ENCODE results near the gene ARTN.
A peak's percentile ranks its signal among the peaks of the same experiment; 100 is the strongest.

The ARTN gene

DNA sequence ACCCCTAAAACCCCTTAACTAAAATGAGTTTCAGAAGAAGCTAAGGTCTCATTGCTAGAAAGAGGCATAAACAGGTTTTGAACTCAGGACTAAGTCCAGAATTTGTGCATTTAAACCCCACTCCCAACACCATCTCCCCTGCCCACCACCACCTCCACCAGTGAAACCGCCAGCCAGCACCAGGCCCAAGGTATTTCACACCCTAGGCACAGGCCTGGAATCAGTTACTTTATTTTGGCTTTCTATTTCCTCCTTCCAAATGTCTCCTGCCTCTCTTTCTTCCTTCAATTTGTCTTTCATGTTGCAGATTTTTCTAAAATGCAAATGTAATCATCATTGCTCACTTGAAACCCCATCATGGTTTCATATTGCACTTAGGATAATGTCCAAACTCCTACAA is 11.3 kb downstream of the ARTN start:
- H3K4me1 ChIP-seq (ENCODE audit: insufficient read depth, low read length, severe bottlenecking) = peaks cover 31% of the 10 kb centered on the region
- no peaks in the 10 kb centered on the region for H3K79me2 ChIP-seq (ENCODE audit: insufficient read depth, low read length)
- H2AFZ ChIP-seq (ENCODE audit: low read length) = no peak overlapping the region
- H3K27me3 ChIP-seq (ENCODE audit: insufficient read depth, low read length) = no peaks in the 10 kb centered on the region
- H3K9me3 ChIP-seq (ENCODE audit: low read length) = no peaks in the 10 kb centered on the region
- H3K4me2 ChIP-seq (ENCODE audit: low read length) = peak overlapping the region; percentile 14; the same call in 1 of the 2 replicates
- no peak overlapping the region for H3K27ac ChIP-seq (ENCODE audit: low read depth, low read length, poor library complexity, severe bottlenecking)
- no peaks in the 10 kb centered on the region for H4K20me1 ChIP-seq (ENCODE audit: insufficient read depth, low read length)
- H3F3A ChIP-seq (ENCODE audit: insufficient read depth, low read length) = no peaks in the 10 kb centered on the region
- no peak overlapping the region for H3K4me3 ChIP-seq (ENCODE audit: low read depth, low read length, poor library complexity, severe bottlenecking)
- 0 out of 2 replicates have a peak, but pooled peaks cover 3% of the 10 kb centered on the region for H3K36me3 ChIP-seq (ENCODE audit: insufficient read depth, low read length)
- no peak overlapping the region for H3K9ac ChIP-seq (ENCODE audit: low read length)
- H3K9me2 ChIP-seq (ENCODE audit: low read depth, low read length) = no peaks in the 10 kb centered on the region
- TF ChIP-seq, protein P1, sequence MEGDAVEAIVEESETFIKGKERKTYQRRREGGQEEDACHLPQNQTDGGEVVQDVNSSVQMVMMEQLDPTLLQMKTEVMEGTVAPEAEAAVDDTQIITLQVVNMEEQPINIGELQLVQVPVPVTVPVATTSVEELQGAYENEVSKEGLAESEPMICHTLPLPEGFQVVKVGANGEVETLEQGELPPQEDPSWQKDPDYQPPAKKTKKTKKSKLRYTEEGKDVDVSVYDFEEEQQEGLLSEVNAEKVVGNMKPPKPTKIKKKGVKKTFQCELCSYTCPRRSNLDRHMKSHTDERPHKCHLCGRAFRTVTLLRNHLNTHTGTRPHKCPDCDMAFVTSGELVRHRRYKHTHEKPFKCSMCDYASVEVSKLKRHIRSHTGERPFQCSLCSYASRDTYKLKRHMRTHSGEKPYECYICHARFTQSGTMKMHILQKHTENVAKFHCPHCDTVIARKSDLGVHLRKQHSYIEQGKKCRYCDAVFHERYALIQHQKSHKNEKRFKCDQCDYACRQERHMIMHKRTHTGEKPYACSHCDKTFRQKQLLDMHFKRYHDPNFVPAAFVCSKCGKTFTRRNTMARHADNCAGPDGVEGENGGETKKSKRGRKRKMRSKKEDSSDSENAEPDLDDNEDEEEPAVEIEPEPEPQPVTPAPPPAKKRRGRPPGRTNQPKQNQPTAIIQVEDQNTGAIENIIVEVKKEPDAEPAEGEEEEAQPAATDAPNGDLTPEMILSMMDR (IDR thresholded peaks at IDR 0.05; ENCODE audit: low read length) = no peak
- TF ChIP-seq EZH2 (IDR thresholded peaks at IDR 0.05; ENCODE audit: borderline replicate concordance, low read length) = no peak

DNA sequence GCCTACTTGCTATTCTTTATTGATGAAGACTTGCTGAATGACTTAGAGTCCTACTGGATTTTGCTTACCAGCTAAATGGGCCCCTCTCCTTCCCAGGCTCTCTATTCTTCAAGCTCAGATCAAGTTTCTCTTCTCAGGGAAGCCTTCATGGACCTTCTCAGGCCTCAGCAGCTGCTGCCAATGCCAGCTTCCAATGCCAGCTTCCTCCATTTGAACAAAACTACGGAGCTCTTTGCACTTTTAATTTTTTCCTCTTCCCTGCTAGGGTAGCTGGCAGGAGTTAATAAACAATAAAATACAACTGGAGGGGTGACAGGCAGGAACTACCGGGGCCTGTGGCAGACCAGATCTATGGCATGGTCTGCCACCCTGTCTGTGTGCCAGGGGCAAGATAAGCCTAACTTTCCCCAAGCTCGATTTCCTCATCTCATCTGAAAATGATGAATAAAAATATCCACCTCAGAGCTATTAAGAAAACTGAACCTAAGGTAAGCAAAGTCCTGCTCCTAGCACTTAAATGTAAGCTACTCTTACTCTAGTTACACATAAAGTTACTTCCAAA is 12.2 kb downstream of the ARTN start:
- Histone ChIP-seq H3F3A (ENCODE audit: insufficient read depth, low read length) (no peaks in the 10 kb centered on the region), H3K9me2 (ENCODE audit: low read depth, low read length) (no peaks in the 10 kb centered on the region), H3K4me3 (ENCODE audit: low read depth, low read length, poor library complexity, severe bottlenecking) (peak overlapping the region; percentile 85), H2AFZ (ENCODE audit: low read length) (peak overlapping the region; percentile 61; the same call in 1 of the 2 replicates), H3K27ac (ENCODE audit: low read depth, low read length, poor library complexity, severe bottlenecking) (no peak overlapping the region), H3K4me2 (ENCODE audit: low read length) (peak overlapping the region; percentile 82), H3K4me1 (ENCODE audit: insufficient read depth, low read length, severe bottlenecking) (peaks cover 31% of the 10 kb centered on the region), H3K9ac (ENCODE audit: low read length) (peak overlapping the region; percentile 90), H3K9me3 (ENCODE audit: low read length) (no peaks in the 10 kb centered on the region), H3K36me3 (ENCODE audit: insufficient read depth, low read length) (peaks cover 11% of the 10 kb centered on the region; the same call in 1 of the 2 replicates), H3K27me3 (ENCODE audit: insufficient read depth, low read length) (no peaks in the 10 kb centered on the region), H4K20me1 (ENCODE audit: insufficient read depth, low read length) (no peaks in the 10 kb centered on the region), H3K79me2 (ENCODE audit: insufficient read depth, low read length) (no peaks in the 10 kb centered on the region)
- TF ChIP-seq, protein P1 (IDR thresholded peaks at IDR 0.05; ENCODE audit: low read length) = no peak
- TF ChIP-seq EZH2 (IDR thresholded peaks at IDR 0.05; ENCODE audit: borderline replicate concordance, low read length) = no peak

DNA sequence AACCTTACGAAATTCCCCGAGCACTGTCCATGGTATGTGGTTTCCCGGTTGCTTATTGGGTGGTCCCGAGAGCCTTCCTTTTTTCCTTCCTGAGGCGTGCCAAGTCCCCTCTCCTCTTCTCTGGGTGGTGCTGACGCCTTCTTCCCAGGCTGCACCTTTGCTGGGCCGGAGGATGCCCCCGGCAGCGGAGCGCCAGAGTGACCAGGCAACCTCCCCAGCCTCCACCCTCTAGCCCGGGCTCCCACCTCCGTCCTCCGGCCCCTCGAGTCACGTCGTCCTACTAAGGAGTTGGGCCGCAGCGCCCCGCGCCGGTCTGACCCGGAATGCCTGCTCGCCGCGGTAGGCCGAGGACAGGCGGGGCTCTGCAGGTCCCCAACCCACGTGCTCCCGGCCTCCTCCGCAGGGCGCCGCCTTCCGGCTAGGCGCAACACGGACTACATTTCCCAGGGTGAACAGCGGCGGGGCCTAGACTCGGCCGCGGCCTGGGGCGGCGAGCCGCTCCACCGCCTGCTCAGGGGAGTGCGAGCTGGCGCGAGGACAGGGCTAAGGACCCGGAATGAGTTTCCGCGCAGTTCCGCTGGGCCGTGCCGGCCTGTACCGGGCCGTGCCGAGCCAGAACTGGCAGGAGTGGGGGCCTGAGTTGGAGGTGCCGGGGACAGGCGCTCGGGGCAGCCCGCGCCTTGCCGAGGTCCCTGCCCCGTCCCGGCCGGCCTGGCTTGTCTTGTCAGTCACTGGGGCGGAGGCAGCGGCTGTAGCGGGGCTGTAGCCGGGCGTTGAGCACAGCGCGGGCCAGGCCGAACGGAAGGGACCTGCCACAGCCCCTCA is 12.8 kb downstream of the ARTN start, which contains the start of gene IPO13:
IPO13 (plus strand) TSS at position 715 of the 825 bp plus-strand sequence. CDS start 651 bp downstream, outside the sequence.
- no peaks in the 10 kb centered on the region for H3K79me2 ChIP-seq (ENCODE audit: insufficient read depth, low read length)
- peak within 1 kb of the TSS; percentile 85 for H3K4me3 ChIP-seq (ENCODE audit: low read depth, low read length, poor library complexity, severe bottlenecking)
- H3K27ac ChIP-seq (ENCODE audit: low read depth, low read length, poor library complexity, severe bottlenecking) = peak within 1 kb of the TSS; percentile 71
- no peaks in the 10 kb centered on the region for H3K9me3 ChIP-seq (ENCODE audit: low read length)
- no peaks in the 10 kb centered on the region for H3K27me3 ChIP-seq (ENCODE audit: insufficient read depth, low read length)
- peak within 1 kb of the TSS; percentile 61; the same call in 1 of the 2 replicates for H2AFZ ChIP-seq (ENCODE audit: low read length)
- H3K9me2 ChIP-seq (ENCODE audit: low read depth, low read length) = no peaks in the 10 kb centered on the region
- peaks cover 11% of the 10 kb centered on the region; the same call in 1 of the 2 replicates for H3K36me3 ChIP-seq (ENCODE audit: insufficient read depth, low read length)
- no peaks in the 10 kb centered on the region for H4K20me1 ChIP-seq (ENCODE audit: insufficient read depth, low read length)
- TF ChIP-seq EZH2 (IDR thresholded peaks at IDR 0.05; ENCODE audit: borderline replicate concordance, low read length) = no peak
- TF ChIP-seq, protein P1 (IDR thresholded peaks at IDR 0.05; ENCODE audit: low read length) = peak; percentile 82
- peak within 1 kb of the TSS; percentile 82 for H3K4me2 ChIP-seq (ENCODE audit: low read length)
- H3K9ac ChIP-seq (ENCODE audit: low read length) = peak within 1 kb of the TSS; percentile 90
- no peaks in the 10 kb centered on the region for H3F3A ChIP-seq (ENCODE audit: insufficient read depth, low read length)
- peaks cover 31% of the 10 kb centered on the region for H3K4me1 ChIP-seq (ENCODE audit: insufficient read depth, low read length, severe bottlenecking)
